ENCODE data around the gene TSHZ1. TPM values are rescaled to one million over a fixed set of nuclear protein-coding genes. Genes with fewer than 3 reads are reported as not detected.
A peak's percentile ranks its signal among the peaks of the same experiment; 100 is the strongest.

Gene TSHZ1
- total and polyA plus RNA-seq, 8 donors, result 13.3 to 38.5 (median 31.7) TPM

GRCh38 chr18:75240433-75240832, 29.8 kb downstream of the TSHZ1 start:
- intact Hi-C loops (cut with DNase I), result no loop called here
- DNase-seq, result no peak

GRCh38 chr18:75241705-75242104, 31.1 kb downstream of the TSHZ1 start:
- ATAC-seq (no peak), DNase-seq (no peak)
- intact Hi-C loops (cut with DNase I), result no loop called here
- no peak overlapping the region for H3K27ac ChIP-seq
- no peaks in the 10 kb centered on the region for H3K27me3 ChIP-seq
- H3K4me1 ChIP-seq, result peaks cover 0 to 11% of the 10 kb centered on the region in 2 donors
- no peaks in the 10 kb centered on the region for H3K9me3 ChIP-seq
- no peak for TF ChIP-seq CTCF (IDR thresholded peaks at IDR 0.05)
- H3K4me3 ChIP-seq, result no peak overlapping the region
- no peaks in the 10 kb centered on the region for H3K36me3 ChIP-seq

More at GRCh38 chr18:75240433-75240832, 29.8 kb downstream of the TSHZ1 start:
- no peak for ATAC-seq
- H3K36me3 ChIP-seq, result no peaks in the 10 kb centered on the region
- TF ChIP-seq CTCF (IDR thresholded peaks at IDR 0.05), result no peak
- H3K4me1 ChIP-seq, result peaks cover 0 to 7% of the 10 kb centered on the region in 2 donors
- H3K27me3 ChIP-seq, result no peaks in the 10 kb centered on the region
- no peak overlapping the region for H3K27ac ChIP-seq
- no peaks in the 10 kb centered on the region for H3K9me3 ChIP-seq
- no peak overlapping the region for H3K4me3 ChIP-seq

GRCh38 chr18:75244351-75245313, 34.0 kb downstream of the TSHZ1 start:
- peaks cover 5 to 24% of the 10 kb centered on the region in 2 donors for H3K4me1 ChIP-seq
- ATAC-seq (no peak), DNase-seq (no peak)
- intact Hi-C loops (cut with DNase I), result no loop called here
- no peak overlapping the region for H3K4me3 ChIP-seq
- no peak overlapping the region for H3K27ac ChIP-seq
- no peaks in the 10 kb centered on the region for H3K36me3 ChIP-seq
- no peaks in the 10 kb centered on the region for H3K27me3 ChIP-seq
- H3K9me3 ChIP-seq, result no peaks in the 10 kb centered on the region
- TF ChIP-seq CTCF (IDR thresholded peaks at IDR 0.05), result no peak

- ATAC-seq (peak; percentile 13), DNase-seq (peak in 2 of 4 donors; percentile 59 to 64)
- no peak for TF ChIP-seq CTCF (IDR thresholded peaks at IDR 0.05)
- intact Hi-C loops (cut with DNase I), result no loop called here
- Histone ChIP-seq H3K36me3 (no peaks in the 10 kb centered on the region), H3K27ac (peak overlapping the region; percentile 60 to 73), H3K4me3 (peak overlapping the region; percentile 17 to 37), H3K27me3 (no peaks in the 10 kb centered on the region), H3K4me1 (peaks cover 5 to 26% of the 10 kb centered on the region in 2 donors), H3K9me3 (no peaks in the 10 kb centered on the region)
These were observed 36.4 kb downstream of the TSHZ1 start for GRCh38 chr18:75246721-75247610.

All from left lung (tissue), 10 donors.